Measurements from ENCODE around the gene LRSAM1. TPM values are rescaled to one million over a fixed set of nuclear protein-coding genes. Genes with fewer than 3 reads are reported as not detected.

The LRSAM1 gene
- total and polyA plus RNA-seq, 2 of the 8 experiments (the other 6 are each of a cell fraction or from before 2014, with no cell fraction given) = 9.7 to 18.3 TPM

GRCh38 chr9:127417131-127418036 is 33.9 kb upstream of the LRSAM1 start:
- Histone ChIP-seq H3K36me3 (ENCODE audit: control insufficient read depth in 2 of 4, insufficient read depth in 4 of 4, low read length in 3 of 4) (no peaks in the 10 kb centered on the region), H3K27ac (ENCODE audit: low read depth, low read length) (no peak overlapping the region), H2BK15ac (ENCODE audit: low read length) (no peak overlapping the region), H3K79me1 (ENCODE audit: low read depth, low read length) (peaks cover 2% of the 10 kb centered on the region), H3K4me3 (ENCODE audit: extremely low read depth in 1 of 4, insufficient read depth in 2 of 4, low read depth in 3 of 4, low read length in 4 of 4) (no peak overlapping the region), H3K9me3 (ENCODE audit: insufficient read depth in 2 of 2, low read depth in 1 of 2, low read length in 1 of 2) (no peaks in the 10 kb centered on the region), H3K23me2 (ENCODE audit: low read depth, low read length) (0 out of 2 replicates have a peak, but pooled peaks cover 2% of the 10 kb centered on the region), H2BK5ac (ENCODE audit: low read depth, low read length) (no peak overlapping the region), H3K4me1 (replicated peaks in 1 of 4; ENCODE audit: control insufficient read depth in 3 of 4, insufficient read depth in 4 of 4, low read length in 3 of 4) (peaks cover 0 to 2% (median 2%) of the 10 kb centered on the region in 4 experiments; a peak in 5 of 7 replicates), H2BK12ac (ENCODE audit: low read depth, low read length) (no peak overlapping the region), H4K20me1 (replicated peaks in 1 of 2; ENCODE audit: control insufficient read depth in 1 of 2, insufficient read depth in 2 of 2, low read length in 2 of 2) (peaks cover 2% of the 10 kb centered on the region in 2 experiments), H2BK120ac (replicated peaks; ENCODE audit: low read depth, low read length) (no peak overlapping the region), H2AFZ (ENCODE audit: low read length) (no peak overlapping the region), H4K5ac (ENCODE audit: insufficient read length, low read depth, low read length) (no peak overlapping the region), H3K23ac (ENCODE audit: insufficient read length) (no peak overlapping the region), H3K4me2 (ENCODE audit: insufficient read depth in 1 of 2, low read depth in 2 of 2, low read length in 2 of 2) (no peak overlapping the region), H3K9ac (replicated peaks in 1 of 4; ENCODE audit: extremely low read depth in 1 of 4, low read depth in 3 of 4, low read length in 3 of 4) (no peak overlapping the region), H3K4ac (replicated peaks; ENCODE audit: insufficient read length, low read depth, low read length) (no peak overlapping the region), H3K27me3 (replicated peaks in 1 of 4; ENCODE audit: control insufficient read depth in 3 of 4, extremely low read depth in 1 of 4, insufficient read depth in 3 of 4, low read length in 3 of 4) (no peaks in the 10 kb centered on the region), H3K79me2 (ENCODE audit: control insufficient read depth in 1 of 2, insufficient read depth in 2 of 2, low read length in 2 of 2) (0 out of 4 replicates have a peak, but pooled peaks cover 0 to under 1% of the 10 kb centered on the region in 2 experiments), H3K14ac (ENCODE audit: insufficient read length) (no peak overlapping the region), H2AK5ac (ENCODE audit: low read depth, low read length) (no peak overlapping the region), H2BK20ac (ENCODE audit: low read length) (no peak overlapping the region), H4K91ac (replicated peaks; ENCODE audit: insufficient read length, low read length) (no peak overlapping the region), H3K18ac (ENCODE audit: extremely low read depth, low read length) (no peak overlapping the region), H3K56ac (replicated peaks; ENCODE audit: insufficient read length, low read depth, low read length) (no peak overlapping the region), H4K8ac (ENCODE audit: extremely low read depth, insufficient read depth, low read length) (no peak overlapping the region)
- no peak for FAIRE-seq
- CTCF ChIA-PET (ENCODE audit: partially characterized antibody) = interaction anchor here (0.6 to 2.8 kb wide), 24 partner anchors 10 to 426 kb away, joined by 3 to 21 read pairs (median 3); partner anchors contain the start of gene SLC2A8
- WGBS, 2 experiments (ENCODE audit: extremely low coverage in 1 of 2, insufficient coverage in 1 of 2, insufficient read length in 1 of 2, insufficient replicate concordance in 2 of 2, low coverage in 1 of 2, low lambda C conversion rate in 2 of 2, missing lambda C conversion rate in 1 of 2) = 83% methylated on average over 13 of the region's 15 CpGs; no CpG with 5 or more reads in 1 of the 2 experiments
- POLR2A ChIA-PET (ENCODE audit: partially characterized antibody) = interaction anchor here (0.8 to 2.5 kb wide), 6 partner anchors 11 to 207 kb away, joined by 3 to 7 read pairs (median 4); no protein-coding TSS in a partner anchor
- DNase-seq (ENCODE audit: low read depth in 1 of 2, low spot score in 2 of 2) = no peak
- TF ChIP-seq CHD1 (IDR thresholded peaks at IDR 0.05; ENCODE audit: low read depth, low read length) = no peak
- no peak for TF ChIP-seq RFX5 (IDR thresholded peaks at IDR 0.05; ENCODE audit: borderline replicate concordance, low read depth, low read length)
- TF ChIP-seq PHF8 (conservative IDR thresholded peaks at IDR 0.05; ENCODE audit: low read depth, low read length) = no peak
- TF ChIP-seq RNF2 (IDR thresholded peaks at IDR 0.05; ENCODE audit: borderline replicate concordance, low read depth, low read length, missing control alignments, poor library complexity, severe bottlenecking) = no peak
- no peak for TF ChIP-seq KDM1A (IDR thresholded peaks at IDR 0.05; ENCODE audit: borderline replicate concordance, low read length)
- TF ChIP-seq NANOG (IDR thresholded peaks at IDR 0.05; ENCODE audit: insufficient read depth, low read depth, low read length, poor library complexity, severe bottlenecking) = no peak
- no peak for TF ChIP-seq YY1 (IDR thresholded peaks at IDR 0.05; ENCODE audit: low read depth, low read length)
- no peak for TF ChIP-seq SIRT6 (IDR thresholded peaks at IDR 0.05; ENCODE audit: low read length)
- TF ChIP-seq SAP30 (IDR thresholded peaks at IDR 0.05; ENCODE audit: insufficient read depth, insufficient replicate concordance, low read length) = no peak
- TF ChIP-seq EZH2 (IDR thresholded peaks at IDR 0.05; ENCODE audit: low read depth, low read length, severe bottlenecking) = no peak
- no peak for TF ChIP-seq SRF (IDR thresholded peaks at IDR 0.05; ENCODE audit: low read depth, low read length)

All from H1 (cell line).